ENCODE data around the gene KDM2A. TPM values are rescaled to one million over a fixed set of nuclear protein-coding genes. Genes with fewer than 3 reads are reported as not detected.

KDM2A gene
- total RNA-seq, 1 donor from 2014 or later = 62.9 TPM

- H3K4me3 Mint-ChIP-seq (ENCODE audit: unreplicated experiment) = no peak overlapping the region
- H3K9me3 Mint-ChIP-seq (ENCODE audit: unreplicated experiment) = no peaks in the 10 kb centered on the region
Measured at GRCh38 chr11:67138922-67139321, 19.9 kb downstream of the KDM2A start.

DNA sequence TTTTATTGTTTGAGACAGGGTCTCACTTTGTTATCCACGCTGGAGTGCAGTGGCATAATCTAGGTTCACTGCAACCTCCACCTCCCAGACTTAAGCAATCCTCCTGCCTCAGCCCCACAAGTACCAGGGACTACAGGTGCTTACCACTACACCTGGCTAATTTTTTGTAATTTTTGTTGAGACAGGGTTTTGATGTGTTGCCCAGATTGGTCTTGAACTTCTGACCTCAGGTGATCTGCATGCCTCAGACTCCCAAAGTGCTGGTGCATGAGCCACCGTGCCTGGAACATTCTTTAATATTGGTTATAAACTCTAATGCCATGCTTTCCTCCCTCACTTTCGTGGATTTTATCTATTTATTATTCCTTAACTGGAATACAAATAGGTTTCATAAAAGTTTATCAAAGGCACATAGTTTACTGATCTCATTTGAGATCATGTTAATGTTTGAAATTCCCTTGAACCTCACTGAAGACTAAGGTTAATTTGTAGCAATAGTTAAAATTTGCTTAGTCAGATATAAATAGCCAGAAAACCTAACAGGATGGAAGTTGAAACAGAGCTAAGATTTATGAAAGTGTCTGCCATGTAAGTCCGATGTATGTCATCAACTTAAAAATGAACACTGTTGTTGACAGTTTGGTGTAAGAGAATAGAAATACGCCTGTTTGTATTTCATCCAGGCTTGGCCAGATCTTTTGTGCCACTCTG is 27.6 kb downstream of the KDM2A start:
- TF ChIP-seq, protein P1, sequence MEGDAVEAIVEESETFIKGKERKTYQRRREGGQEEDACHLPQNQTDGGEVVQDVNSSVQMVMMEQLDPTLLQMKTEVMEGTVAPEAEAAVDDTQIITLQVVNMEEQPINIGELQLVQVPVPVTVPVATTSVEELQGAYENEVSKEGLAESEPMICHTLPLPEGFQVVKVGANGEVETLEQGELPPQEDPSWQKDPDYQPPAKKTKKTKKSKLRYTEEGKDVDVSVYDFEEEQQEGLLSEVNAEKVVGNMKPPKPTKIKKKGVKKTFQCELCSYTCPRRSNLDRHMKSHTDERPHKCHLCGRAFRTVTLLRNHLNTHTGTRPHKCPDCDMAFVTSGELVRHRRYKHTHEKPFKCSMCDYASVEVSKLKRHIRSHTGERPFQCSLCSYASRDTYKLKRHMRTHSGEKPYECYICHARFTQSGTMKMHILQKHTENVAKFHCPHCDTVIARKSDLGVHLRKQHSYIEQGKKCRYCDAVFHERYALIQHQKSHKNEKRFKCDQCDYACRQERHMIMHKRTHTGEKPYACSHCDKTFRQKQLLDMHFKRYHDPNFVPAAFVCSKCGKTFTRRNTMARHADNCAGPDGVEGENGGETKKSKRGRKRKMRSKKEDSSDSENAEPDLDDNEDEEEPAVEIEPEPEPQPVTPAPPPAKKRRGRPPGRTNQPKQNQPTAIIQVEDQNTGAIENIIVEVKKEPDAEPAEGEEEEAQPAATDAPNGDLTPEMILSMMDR (IDR thresholded peaks at IDR 0.05) = no peak
- Mint-ChIP-seq H3K36me3 (ENCODE audit: unreplicated experiment) (peaks cover 9% of the 10 kb centered on the region), H3K9me3 (ENCODE audit: unreplicated experiment) (no peaks in the 10 kb centered on the region), H3K4me3 (ENCODE audit: unreplicated experiment) (peak overlapping the region; percentile 29), H3K27ac (ENCODE audit: unreplicated experiment) (peak overlapping the region; percentile 87), H3K27me3 (ENCODE audit: unreplicated experiment) (no peaks in the 10 kb centered on the region), H3K4me1 (ENCODE audit: unreplicated experiment) (peaks cover 21% of the 10 kb centered on the region)
- no peak for DNase-seq (ENCODE audit: extremely low spot score, unreplicated experiment)

More at GRCh38 chr11:67138922-67139321, 19.9 kb downstream of the KDM2A start:
- Mint-ChIP-seq H3K4me1 (ENCODE audit: unreplicated experiment) (peaks cover 5% of the 10 kb centered on the region), H3K36me3 (ENCODE audit: unreplicated experiment) (peaks cover 42% of the 10 kb centered on the region), H3K27ac (ENCODE audit: unreplicated experiment) (no peak overlapping the region), H3K27me3 (ENCODE audit: unreplicated experiment) (no peaks in the 10 kb centered on the region)
- TF ChIP-seq, protein P1 (IDR thresholded peaks at IDR 0.05) = no peak
- no peak for DNase-seq (ENCODE audit: extremely low spot score, unreplicated experiment)

DNA sequence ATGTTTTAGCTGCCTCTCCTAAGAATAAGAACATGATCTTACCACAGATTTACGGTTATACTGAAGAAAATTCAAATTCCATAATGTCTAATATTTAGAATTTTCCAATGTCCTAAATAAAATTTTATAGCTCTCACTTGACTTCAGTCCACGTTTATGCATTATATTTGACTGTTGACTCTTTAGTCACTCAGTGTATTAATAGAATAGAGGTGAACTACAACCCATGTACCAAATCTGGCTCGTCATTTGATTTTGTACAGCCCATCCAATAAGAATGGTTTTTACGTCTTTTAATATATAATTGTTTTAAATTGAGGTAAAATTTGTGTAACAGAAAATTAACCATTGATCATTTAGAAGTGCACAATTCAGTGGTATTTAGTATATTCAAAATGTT is 34.9 kb downstream of the KDM2A start:
- Mint-ChIP-seq H3K4me3 (ENCODE audit: unreplicated experiment) (no peak overlapping the region), H3K27me3 (ENCODE audit: unreplicated experiment) (no peaks in the 10 kb centered on the region), H3K36me3 (ENCODE audit: unreplicated experiment) (peaks cover 9% of the 10 kb centered on the region)

DNA sequence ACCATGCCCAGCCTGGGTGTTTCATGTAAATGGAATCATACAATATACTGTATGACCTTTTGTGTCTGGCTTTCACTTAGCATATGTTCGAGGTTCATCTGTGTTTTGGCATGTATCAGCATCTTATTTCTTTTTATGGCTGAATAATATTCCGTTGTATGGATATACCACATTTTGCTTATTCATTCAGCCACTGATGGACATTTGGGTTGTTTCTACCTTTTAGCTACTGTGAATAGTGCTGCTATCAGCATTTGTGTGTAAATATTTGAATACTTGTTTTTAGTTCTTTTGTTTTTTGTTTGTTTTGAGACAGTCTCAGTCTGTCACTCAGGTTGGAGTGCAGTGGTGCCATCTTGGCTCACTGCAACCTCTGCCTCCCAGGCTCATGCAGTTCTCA is 35.7 kb downstream of the KDM2A start:
- no peak for DNase-seq (ENCODE audit: extremely low spot score, unreplicated experiment)
- Mint-ChIP-seq H3K27ac (ENCODE audit: unreplicated experiment) (no peak overlapping the region), H3K9me3 (ENCODE audit: unreplicated experiment) (no peaks in the 10 kb centered on the region), H3K4me3 (ENCODE audit: unreplicated experiment) (no peak overlapping the region), H3K4me1 (ENCODE audit: unreplicated experiment) (peaks cover 15% of the 10 kb centered on the region), H3K27me3 (ENCODE audit: unreplicated experiment) (no peaks in the 10 kb centered on the region), H3K36me3 (ENCODE audit: unreplicated experiment) (peaks cover 9% of the 10 kb centered on the region)
- TF ChIP-seq, protein P1 (IDR thresholded peaks at IDR 0.05) = no peak

More for the DNA sequence above, 34.9 kb downstream of the KDM2A start:
- Mint-ChIP-seq H3K27ac (ENCODE audit: unreplicated experiment) (no peak overlapping the region), H3K9me3 (ENCODE audit: unreplicated experiment) (no peaks in the 10 kb centered on the region), H3K4me1 (ENCODE audit: unreplicated experiment) (peaks cover 16% of the 10 kb centered on the region)
- TF ChIP-seq, protein P1 (IDR thresholded peaks at IDR 0.05) = no peak
- no peak for DNase-seq (ENCODE audit: extremely low spot score, unreplicated experiment)

- Mint-ChIP-seq H3K9me3 (ENCODE audit: unreplicated experiment) (no peaks in the 10 kb centered on the region), H3K4me3 (ENCODE audit: unreplicated experiment) (no peak overlapping the region), H3K4me1 (ENCODE audit: unreplicated experiment) (peaks cover 28% of the 10 kb centered on the region), H3K27ac (ENCODE audit: unreplicated experiment) (peak overlapping the region; percentile 49), H3K36me3 (ENCODE audit: unreplicated experiment) (peaks cover 2% of the 10 kb centered on the region), H3K27me3 (ENCODE audit: unreplicated experiment) (no peaks in the 10 kb centered on the region)
- TF ChIP-seq, protein P1 (IDR thresholded peaks at IDR 0.05) = no peak
- DNase-seq (ENCODE audit: extremely low spot score, unreplicated experiment) = no peak
Measured at GRCh38 chr11:67157691-67158090, 38.6 kb downstream of the KDM2A start.
